Measurements from ENCODE around the gene SLC25A2.

Gene SLC25A2

DNA sequence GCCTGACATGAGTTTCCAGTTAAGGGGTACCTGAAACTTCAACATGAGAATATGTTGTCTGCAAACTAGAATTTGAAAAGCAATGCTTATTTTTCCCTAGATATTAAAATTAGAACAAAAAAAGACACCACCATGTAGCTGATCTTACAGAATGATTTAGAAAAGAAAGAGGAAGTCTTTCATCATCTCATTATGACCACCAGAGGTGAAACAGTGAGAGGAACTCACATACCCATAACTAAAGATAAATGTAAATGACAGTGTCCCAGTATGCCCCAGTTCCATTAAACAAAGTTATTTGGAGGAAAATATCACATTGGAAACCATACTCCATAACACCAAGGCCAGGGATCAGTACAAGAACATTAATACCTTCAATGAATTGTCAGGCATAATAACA is 9.9 kb upstream of the SLC25A2 start:
- DNase-seq (ENCODE audit: low read depth) = no peak

DNA sequence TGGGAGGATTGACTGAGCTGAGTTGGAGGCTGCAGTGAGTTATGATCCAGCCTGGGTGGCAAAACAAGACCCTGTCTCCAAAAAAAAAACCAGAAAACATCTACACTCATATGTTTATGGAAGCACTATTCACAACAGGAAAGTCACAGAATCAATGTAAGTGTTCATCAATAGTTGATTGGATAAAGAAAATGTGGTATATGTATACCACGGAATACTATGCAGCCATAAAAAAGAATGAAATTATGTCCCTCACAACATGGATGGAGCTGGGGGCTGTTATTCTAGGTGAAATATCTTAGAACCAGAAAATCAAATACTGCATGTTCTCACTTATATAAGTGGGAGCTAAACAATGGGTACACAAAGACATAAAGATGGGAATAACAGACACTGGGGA is 2.8 kb upstream of the SLC25A2 start:
- DNase-seq (ENCODE audit: low read depth) = no peak

DNA sequence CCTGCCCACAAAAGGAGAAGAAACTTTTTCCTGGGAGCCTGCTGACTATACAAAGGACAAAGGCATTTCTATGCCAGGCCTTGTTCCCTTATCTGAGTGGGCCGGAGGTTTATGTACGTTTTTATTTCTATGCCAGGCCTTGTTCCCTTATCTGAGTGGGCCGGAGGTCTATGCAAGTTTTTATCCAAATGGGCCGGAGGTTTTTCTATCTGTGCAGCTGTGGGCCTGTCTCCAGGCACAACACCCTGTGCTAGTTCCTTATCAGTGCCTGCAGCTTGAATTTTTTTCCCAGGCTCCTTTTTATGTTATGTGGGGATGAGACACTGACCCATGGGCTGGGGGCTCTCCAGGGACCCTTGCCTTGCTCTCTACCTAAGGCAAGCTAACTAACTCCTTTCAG is 5.5 kb downstream of the SLC25A2 start:
- no peak for DNase-seq (ENCODE audit: low read depth)

DNA sequence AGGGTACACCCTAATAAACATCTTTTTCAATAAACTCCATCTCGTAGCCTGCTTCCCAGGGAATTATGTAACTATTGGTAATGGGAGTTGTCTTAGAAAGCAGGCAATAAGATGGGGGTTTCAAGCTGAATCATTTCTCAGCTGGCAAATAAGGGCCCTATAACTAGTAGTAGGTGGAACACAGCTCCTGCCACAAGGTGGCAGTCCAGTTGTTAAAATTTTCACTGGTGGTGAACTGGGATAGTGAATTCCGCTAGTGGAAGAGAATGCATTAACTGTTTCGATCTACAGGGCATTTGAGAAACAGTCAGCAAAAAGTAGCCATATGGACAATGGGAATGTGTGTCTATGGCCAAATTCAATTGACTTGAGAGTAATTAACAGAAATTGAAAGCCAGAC is 30.9 kb downstream of the SLC25A2 start:
- no peak for DNase-seq (ENCODE audit: low read depth)

DNA sequence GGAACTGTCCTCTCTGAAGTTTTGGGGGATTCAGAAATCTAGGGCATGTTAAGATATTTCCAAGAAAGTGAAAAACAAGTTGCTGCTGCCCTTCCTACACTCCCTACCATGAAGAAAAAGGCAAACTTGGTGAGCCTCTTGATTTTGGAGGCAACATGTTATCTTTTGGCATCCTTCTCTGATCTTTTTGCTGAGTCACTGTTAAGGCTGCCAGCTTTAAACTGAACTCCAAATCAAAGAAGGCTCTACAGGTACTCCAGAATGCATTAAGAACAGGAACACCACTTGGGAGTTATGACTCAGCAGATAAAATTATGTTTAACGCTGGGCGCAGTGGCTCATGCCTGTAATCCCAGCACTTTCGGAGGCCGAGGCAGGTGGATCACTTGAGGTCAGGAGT is 34.7 kb downstream of the SLC25A2 start:
- DNase-seq (ENCODE audit: low read depth) = no peak

DNA sequence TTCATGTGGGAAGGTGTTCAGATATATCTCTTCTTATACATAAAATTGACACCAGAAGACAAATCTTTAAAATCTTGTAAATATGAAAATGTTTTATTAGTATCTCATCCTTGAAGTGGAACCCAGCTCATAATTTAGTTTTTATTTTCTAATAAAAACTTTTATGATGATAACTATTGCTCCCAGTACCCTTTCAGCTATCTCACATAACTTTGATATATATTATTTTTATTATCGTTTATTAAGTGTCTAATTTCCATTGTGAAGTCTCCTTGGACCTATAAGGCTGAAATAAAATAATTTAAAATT is 42.7 kb downstream of the SLC25A2 start:
- DNase-seq (ENCODE audit: low read depth) = no peak

DNA sequence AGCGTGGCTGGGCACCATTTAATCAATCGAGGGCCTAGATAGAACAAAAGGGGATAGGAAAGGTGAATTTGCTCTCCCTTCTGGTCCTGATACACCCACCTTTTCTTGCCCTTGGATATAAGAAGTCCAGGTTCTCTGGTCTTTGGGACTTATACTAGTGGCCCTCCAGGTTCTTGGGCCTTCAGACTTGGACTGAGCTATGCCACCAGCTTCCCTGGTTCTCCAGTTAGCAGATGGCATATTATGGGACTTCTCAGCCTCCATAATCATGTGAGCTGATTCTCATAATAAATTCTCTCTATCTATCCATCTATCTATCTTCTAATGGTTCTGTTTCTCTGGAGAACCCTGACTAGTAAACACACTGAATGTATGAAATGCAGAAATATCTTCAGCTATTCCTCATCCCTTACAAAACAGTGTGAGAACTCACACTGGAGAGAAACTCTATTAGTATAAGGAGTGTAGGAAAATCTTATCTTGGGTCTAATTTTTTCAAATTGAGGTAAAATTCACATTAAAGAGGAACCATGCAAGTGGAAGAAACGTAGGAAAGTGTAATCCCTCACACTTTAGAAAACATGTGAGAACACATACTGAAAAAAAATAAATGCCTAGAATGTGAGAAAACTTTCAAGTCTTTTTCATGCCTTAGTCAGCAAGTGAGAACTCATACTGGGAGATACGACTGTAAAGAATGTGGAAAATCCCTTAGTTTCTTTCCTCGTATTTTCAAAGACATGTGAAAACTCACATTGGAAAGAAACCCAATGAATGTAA is 43.2 kb downstream of the SLC25A2 start:
- no peak for DNase-seq (ENCODE audit: low read depth)

DNA sequence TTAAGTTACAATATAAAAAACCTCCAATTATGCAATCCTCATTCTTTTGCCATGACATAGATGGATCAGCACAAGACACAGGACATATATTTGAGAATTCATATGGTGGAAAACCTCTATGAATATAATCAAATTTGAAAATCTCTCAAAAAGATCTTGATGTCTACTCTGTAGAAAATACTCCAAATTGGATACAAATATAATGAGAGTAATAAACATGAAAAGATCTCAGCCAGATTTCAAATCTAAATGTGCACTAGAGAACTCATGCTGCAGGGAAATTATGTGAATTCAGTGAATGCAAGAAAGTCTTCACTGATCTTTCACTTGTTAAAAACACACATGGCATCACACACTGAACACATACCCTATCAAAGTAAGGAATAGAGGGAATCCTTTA is 44.9 kb downstream of the SLC25A2 start:
- DNase-seq (ENCODE audit: low read depth) = no peak

DNA sequence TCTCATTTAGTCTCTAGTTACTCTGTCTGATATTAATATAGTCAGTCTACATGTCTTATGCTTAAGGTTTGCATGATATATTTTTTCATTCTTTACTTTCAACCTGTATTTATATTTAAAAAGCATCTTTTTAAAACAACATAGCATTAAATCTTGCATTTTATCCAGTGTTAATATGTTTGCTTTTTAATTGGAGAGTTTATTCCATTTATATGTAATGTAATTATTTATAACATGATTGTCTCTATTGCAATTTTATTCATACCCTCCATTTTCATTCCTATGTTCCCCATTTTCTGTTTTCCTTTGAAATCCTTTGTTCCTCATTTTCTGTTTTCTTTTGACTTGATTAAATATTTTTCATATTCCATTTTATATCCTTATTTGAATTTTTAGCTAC is 45.4 kb downstream of the SLC25A2 start:
- no peak for DNase-seq (ENCODE audit: low read depth)
